SIG-M5 treated with dmso at 0.1 percent for 504 hours (cell line): ENCODE data around the gene SERPINA12.
"Not testable (repeated sequence)": the region's sequence is repeated elsewhere in the genome, so short reads cannot be mapped to it uniquely, and the experiment has no call there.

Source experiments
- DNase-seq: peaks from one replicate; lab custom pipeline; 2025; ENCODE audit not compliant: unreplicated experiment; lab: John Stamatoyannopoulos, UW

The SERPINA12 gene

GRCh38 chr14:94538070-94538740 is 28.9 kb upstream of the SERPINA12 start:
- no peak for DNase-seq

- peak; percentile 39 for DNase-seq
These were observed 27.6 kb upstream of the SERPINA12 start for GRCh38 chr14:94536836-94537235.

GRCh38 chr14:94535506-94535905 is 26.2 kb upstream of the SERPINA12 start:
- no peak for DNase-seq

- DNase-seq = no peak
These were observed 23.2 kb upstream of the SERPINA12 start for GRCh38 chr14:94532447-94532846.

- DNase-seq = no peak
These were observed 21.9 kb upstream of the SERPINA12 start for GRCh38 chr14:94531187-94531586.

- DNase-seq = no peak
These were observed 14.8 kb upstream of the SERPINA12 start for GRCh38 chr14:94524093-94524492.

GRCh38 chr14:94523265-94523664 is 14.0 kb upstream of the SERPINA12 start:
- DNase-seq = no peak

- DNase-seq = no peak
These were observed 13.0 kb upstream of the SERPINA12 start for GRCh38 chr14:94522115-94522724.

- no peak for DNase-seq
These were observed 12.3 kb upstream of the SERPINA12 start for GRCh38 chr14:94521375-94522114.

GRCh38 chr14:94517641-94518257 is 8.5 kb upstream of the SERPINA12 start:
- no peak for DNase-seq

- DNase-seq = no peak
These were observed 8.0 kb upstream of the SERPINA12 start for GRCh38 chr14:94517248-94517640.

GRCh38 chr14:94515856-94516255 is 6.6 kb upstream of the SERPINA12 start:
- DNase-seq = no peak

GRCh38 chr14:94515426-94515825 is 6.2 kb upstream of the SERPINA12 start:
- no peak for DNase-seq

GRCh38 chr14:94514351-94514750 is 5.1 kb upstream of the SERPINA12 start:
- no peak for DNase-seq

- not testable (repeated sequence) for DNase-seq
These were observed 1.2 kb upstream of the SERPINA12 start for GRCh38 chr14:94510481-94510880.

GRCh38 chr14:94505641-94506040 is 3.6 kb downstream of the SERPINA12 start:
- DNase-seq = no peak

- no peak for DNase-seq
These were observed 4.1 kb downstream of the SERPINA12 start for GRCh38 chr14:94505206-94505605.

- no peak for DNase-seq
These were observed 7.4 kb downstream of the SERPINA12 start for GRCh38 chr14:94501588-94502516.

GRCh38 chr14:94500264-94500663 is 9.0 kb downstream of the SERPINA12 start:
- DNase-seq = no peak

GRCh38 chr14:94499673-94500072 is 9.6 kb downstream of the SERPINA12 start:
- DNase-seq = no peak

GRCh38 chr14:94498215-94498614 is 11.1 kb downstream of the SERPINA12 start:
- DNase-seq = no peak
